GM12801 (cell line): Measurements from ENCODE around the gene AMELX.

Experiments
- TF ChIP-seq, protein P1 (sequence below): IDR thresholded peaks from one replicate; pipeline ENCODE4 v1.5.1; 2011; ENCODE audit warnings: control low read depth; ENCODE audit not compliant: insufficient read length; ENCODE audit errors: extremely low read depth

AMELX gene

DNA sequence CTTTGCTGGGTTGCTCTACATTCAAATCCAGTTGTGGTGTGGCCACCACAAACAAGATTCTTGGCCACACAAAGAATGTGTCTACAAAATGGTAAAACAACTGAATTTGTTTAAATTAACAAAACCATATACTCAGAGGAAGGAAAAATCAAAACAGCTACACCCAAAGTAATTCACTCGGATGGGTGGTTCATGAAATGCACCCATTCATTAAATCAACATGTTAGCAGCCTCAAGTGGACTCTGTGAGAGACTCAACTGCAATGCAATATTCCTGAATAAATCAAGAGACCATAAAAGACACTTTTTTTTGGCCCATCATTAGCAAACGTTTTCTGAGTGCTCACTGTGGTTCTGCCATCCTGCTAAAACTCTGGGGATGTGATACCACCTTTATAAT, 11.2 kb upstream of the AMELX start:
- TF ChIP-seq, protein P1, sequence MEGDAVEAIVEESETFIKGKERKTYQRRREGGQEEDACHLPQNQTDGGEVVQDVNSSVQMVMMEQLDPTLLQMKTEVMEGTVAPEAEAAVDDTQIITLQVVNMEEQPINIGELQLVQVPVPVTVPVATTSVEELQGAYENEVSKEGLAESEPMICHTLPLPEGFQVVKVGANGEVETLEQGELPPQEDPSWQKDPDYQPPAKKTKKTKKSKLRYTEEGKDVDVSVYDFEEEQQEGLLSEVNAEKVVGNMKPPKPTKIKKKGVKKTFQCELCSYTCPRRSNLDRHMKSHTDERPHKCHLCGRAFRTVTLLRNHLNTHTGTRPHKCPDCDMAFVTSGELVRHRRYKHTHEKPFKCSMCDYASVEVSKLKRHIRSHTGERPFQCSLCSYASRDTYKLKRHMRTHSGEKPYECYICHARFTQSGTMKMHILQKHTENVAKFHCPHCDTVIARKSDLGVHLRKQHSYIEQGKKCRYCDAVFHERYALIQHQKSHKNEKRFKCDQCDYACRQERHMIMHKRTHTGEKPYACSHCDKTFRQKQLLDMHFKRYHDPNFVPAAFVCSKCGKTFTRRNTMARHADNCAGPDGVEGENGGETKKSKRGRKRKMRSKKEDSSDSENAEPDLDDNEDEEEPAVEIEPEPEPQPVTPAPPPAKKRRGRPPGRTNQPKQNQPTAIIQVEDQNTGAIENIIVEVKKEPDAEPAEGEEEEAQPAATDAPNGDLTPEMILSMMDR = no peak

DNA sequence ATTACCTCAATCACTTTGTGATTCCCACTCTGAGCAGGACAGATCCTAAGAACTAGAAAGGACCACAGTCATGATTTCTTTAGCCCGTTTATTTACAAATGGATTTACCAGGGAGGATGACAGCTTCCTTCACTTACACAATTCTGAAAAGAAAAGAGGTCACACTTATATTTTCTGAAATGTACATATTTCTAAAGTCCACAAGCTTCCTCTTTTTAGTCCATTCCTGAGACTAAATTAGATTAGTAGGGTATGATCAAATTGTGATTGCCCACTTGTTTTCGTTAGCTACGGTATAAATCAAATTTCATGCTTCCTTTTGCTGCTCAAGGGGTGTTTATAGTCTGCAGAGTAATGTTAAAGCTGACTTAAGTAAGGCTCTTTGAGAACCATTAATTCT, 7.6 kb upstream of the AMELX start:
- TF ChIP-seq, protein P1 = no peak

DNA sequence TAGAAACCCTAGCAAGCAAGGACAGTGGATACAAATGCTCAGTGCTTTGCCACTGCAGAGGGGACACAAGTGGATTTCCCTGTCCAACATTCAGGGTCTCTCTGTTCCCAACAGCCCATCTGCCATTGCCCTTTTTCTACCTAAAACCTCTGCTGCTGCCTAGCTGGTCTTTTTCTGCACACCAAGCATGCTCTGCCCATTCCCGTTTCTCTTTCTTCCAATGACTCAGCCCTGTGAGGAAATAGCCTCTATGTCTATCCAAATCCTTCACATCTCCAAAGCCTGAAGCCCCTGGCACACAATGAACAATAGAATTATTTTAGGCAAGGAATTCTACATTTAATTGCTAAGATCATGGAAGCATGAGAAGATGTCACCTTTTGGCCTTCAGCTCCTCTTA, 5.7 kb upstream of the AMELX start:
- TF ChIP-seq, protein P1 = no peak

DNA sequence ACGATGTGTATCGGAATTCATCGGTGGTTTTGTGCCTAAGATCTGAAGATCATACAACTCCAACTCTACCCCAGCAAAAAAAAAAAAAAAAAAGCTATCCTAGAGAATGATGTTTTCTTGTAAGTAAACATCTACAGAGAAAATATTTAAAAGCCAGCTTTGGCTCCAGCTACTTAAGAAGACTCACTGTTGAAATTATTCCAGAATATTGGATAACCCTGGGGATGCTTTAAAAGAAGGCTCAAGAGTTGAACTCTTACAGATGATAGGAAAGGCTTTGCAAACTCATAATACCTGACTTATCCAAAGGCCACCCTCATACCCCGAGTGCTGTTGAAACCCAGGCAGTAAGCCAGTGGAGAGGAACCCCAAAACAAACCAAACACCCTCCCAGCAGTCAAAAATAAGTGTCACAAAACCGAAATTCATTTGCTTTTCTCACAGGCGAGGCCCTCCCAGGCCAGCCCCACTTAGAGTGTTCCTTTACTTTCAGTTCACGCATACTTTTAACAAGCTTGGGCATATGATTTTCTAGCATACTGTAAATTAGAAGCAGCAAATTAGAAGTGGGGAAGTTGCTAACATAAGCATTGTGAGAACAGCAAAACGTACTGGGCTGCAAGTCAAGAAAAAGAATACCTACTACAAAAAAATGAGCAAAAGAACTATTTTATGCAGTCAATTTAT, 2.7 kb upstream of the AMELX start:
- TF ChIP-seq, protein P1 = no peak

DNA sequence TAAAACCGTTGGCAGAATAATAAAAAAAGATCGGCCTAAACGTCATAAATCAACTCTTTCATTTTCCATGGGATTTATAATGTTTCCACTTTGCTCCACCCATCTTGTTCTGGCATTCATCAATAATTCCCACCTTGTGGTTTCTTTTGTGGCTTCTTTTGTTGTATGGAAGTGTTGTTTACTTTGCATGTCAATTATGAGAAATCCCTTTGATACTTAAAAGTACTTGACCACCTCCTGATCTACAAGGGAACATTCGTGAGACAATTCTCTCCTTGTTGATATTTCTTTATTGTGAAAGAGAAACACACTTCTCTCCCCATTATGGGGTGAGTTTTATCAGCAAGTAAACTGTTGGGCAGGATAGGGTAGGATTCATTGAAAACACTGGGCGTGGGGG, 2.8 kb downstream of the AMELX start:
- TF ChIP-seq, protein P1 = no peak

DNA sequence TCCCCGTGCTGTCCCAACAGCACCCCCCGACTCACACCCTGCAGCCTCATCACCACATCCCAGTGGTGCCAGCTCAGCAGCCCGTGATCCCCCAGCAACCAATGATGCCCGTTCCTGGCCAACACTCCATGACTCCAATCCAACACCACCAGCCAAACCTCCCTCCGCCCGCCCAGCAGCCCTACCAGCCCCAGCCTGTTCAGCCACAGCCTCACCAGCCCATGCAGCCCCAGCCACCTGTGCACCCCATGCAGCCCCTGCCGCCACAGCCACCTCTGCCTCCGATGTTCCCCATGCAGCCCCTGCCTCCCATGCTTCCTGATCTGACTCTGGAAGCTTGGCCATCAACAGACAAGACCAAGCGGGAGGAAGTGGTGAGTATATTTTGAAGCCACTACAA, 5.4 kb downstream of the AMELX start:
- TF ChIP-seq, protein P1 = no peak

DNA sequence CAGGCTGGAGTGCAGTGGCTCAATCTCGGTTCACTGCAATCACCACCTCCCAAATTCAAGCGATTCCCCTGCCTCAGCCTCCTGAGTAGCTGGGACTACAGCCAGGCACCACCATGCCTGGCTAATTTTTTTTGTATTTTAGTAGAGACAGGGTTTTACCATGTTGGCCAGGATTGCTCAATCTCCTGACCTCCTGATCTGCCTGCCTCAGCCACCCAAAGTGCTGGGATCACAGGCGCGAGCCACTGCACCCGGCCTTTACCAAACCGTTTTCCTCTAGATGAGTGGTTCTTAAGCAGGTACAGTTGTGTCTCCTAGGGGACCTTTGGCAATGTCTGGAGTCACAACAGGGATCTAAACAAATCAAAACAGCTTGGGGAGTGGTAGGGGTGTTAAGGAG, 11.6 kb downstream of the AMELX start:
- TF ChIP-seq, protein P1 = no peak
